Measurements from ENCODE around the gene VCP. TPM values are rescaled to one million over a fixed set of nuclear protein-coding genes. Genes with fewer than 3 reads are reported as not detected.
A peak's percentile ranks its signal among the peaks of the same experiment; 100 is the strongest.

Gene VCP
- total and polyA plus RNA-seq, 9 of the 15 experiments (the other 6 are each of a cell fraction or from before 2014, with no cell fraction given), result 7.1 to 257 (median 199) TPM

DNA sequence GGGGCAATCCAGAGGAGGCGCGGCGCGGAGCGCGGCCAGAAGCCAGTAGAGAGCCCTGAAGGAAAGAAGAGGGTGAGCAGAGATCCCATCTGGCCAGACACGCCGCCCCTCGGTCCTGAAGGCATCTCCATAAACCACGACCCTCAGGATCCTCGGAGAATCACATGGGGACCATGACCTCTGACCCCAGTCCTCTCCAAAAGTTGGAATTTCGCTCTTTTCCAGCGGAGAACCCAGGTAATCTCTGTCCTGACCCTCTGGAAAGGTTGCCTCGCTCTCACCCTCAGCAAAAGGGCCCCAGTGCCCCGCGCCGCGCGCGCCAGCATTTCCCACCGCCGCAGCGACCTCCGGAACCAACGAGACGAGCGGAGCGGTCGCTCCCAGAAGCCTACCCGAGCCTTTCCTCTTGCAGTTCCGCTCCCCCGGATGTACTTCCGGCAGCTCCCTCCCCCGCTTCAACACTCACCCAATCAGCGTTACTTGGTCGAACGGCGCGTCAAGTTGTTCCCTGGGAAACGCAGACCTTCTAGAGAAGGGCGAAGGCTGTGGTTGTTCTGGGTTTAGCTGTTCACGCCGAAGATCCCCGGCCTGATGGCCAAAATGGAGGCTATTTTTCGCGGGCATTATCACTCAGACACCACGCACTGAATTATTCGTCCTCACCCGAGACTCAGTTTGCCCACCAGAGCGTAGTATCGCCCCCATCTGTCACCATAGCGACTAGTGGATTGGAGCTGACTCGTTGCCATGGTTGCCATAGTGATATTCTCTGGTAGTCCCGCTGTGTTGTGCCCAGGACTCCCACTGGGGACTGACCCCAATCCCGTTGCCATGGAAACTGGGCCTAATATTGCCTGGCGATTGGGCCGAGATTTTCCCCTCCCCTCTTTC is 30.6 kb upstream of the VCP start, which contains the start of gene STOML2 (continued):
- TF ChIP-seq, protein P1, sequence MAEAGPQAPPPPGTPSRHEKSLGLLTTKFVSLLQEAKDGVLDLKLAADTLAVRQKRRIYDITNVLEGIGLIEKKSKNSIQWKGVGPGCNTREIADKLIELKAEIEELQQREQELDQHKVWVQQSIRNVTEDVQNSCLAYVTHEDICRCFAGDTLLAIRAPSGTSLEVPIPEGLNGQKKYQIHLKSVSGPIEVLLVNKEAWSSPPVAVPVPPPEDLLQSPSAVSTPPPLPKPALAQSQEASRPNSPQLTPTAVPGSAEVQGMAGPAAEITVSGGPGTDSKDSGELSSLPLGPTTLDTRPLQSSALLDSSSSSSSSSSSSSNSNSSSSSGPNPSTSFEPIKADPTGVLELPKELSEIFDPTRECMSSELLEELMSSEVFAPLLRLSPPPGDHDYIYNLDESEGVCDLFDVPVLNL (CRISPR knock-in tag; IDR thresholded peaks at IDR 0.05; ENCODE audit: low read depth), result no peak
- TF ChIP-seq POLR3G (IDR thresholded peaks at IDR 0.05; ENCODE audit: extremely low read depth, insufficient read length, insufficient replicate concordance) (no peak), BRD9 (IDR thresholded peaks at IDR 0.05; ENCODE audit: low read depth, partially characterized antibody) (no peak), L3MBTL2 (IDR thresholded peaks at IDR 0.05) (peak; percentile 48), ARID1B (IDR thresholded peaks at IDR 0.05) (0 out of 2 replicates have a peak, but pooled peaks have one; percentile 19), FOSL1 (tag; conservative IDR thresholded peaks at IDR 0.05) (no peak), ZNF766 (CRISPR knock-in tag; conservative IDR thresholded peaks at IDR 0.05) (no peak), MAFG (tag; conservative IDR thresholded peaks at IDR 0.05) (no peak), KLF10 (CRISPR knock-in tag; IDR thresholded peaks at IDR 0.05) (no peak), MXI1 (IDR thresholded peaks at IDR 0.05; ENCODE audit: low read depth, low read length) (peak; percentile 83), TBP (optimal IDR thresholded peaks at IDR 0.05; ENCODE audit: low read depth, low read length) (peak; percentile 84), RBM14 (IDR thresholded peaks at IDR 0.05; ENCODE audit: borderline replicate concordance, insufficient read depth, low read depth, low read length) (no peak), YY1 (IDR thresholded peaks at IDR 0.05; ENCODE audit: borderline replicate concordance in 1 of 3, control insufficient read depth in 1 of 3, extremely low read depth in 1 of 3, insufficient read depth in 3 of 3, insufficient read length in 1 of 3, insufficient replicate concordance in 2 of 3, low read depth in 1 of 3, low read length in 2 of 3) (peak; percentile 41 to 89 (median 84)), SP2 (IDR thresholded peaks at IDR 0.05; ENCODE audit: extremely low read depth, low read depth, low read length, poor library complexity, severe bottlenecking) (peak; percentile 69), NFIC (IDR thresholded peaks at IDR 0.05) (peak; percentile 43; the same call in 1 of the 2 replicates), HMGN3 (IDR thresholded peaks at IDR 0.05; ENCODE audit: borderline replicate concordance, extremely low read depth, insufficient read length, low read depth, low read length) (peak; percentile 38), NCOA6 (IDR thresholded peaks at IDR 0.05) (no peak), CBFA2T2 (conservative IDR thresholded peaks at IDR 0.05) (no peak), FOXJ3 (CRISPR knock-in tag; IDR thresholded peaks at IDR 0.05) (no peak)
- TF ChIP-seq, protein P2, sequence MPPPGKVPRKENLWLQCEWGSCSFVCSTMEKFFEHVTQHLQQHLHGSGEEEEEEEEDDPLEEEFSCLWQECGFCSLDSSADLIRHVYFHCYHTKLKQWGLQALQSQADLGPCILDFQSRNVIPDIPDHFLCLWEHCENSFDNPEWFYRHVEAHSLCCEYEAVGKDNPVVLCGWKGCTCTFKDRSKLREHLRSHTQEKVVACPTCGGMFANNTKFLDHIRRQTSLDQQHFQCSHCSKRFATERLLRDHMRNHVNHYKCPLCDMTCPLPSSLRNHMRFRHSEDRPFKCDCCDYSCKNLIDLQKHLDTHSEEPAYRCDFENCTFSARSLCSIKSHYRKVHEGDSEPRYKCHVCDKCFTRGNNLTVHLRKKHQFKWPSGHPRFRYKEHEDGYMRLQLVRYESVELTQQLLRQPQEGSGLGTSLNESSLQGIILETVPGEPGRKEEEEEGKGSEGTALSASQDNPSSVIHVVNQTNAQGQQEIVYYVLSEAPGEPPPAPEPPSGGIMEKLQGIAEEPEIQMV (tag; conservative IDR thresholded peaks at IDR 0.05; ENCODE audit: low read depth), result no peak
- TF ChIP-seq, protein P3, sequence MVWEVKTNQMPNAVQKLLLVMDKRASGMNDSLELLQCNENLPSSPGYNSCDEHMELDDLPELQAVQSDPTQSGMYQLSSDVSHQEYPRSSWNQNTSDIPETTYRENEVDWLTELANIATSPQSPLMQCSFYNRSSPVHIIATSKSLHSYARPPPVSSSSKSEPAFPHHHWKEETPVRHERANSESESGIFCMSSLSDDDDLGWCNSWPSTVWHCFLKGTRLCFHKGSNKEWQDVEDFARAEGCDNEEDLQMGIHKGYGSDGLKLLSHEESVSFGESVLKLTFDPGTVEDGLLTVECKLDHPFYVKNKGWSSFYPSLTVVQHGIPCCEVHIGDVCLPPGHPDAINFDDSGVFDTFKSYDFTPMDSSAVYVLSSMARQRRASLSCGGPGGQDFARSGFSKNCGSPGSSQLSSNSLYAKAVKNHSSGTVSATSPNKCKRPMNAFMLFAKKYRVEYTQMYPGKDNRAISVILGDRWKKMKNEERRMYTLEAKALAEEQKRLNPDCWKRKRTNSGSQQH (CRISPR knock-in tag; IDR thresholded peaks at IDR 0.05), result no peak
- TF ChIP-seq, protein P4, sequence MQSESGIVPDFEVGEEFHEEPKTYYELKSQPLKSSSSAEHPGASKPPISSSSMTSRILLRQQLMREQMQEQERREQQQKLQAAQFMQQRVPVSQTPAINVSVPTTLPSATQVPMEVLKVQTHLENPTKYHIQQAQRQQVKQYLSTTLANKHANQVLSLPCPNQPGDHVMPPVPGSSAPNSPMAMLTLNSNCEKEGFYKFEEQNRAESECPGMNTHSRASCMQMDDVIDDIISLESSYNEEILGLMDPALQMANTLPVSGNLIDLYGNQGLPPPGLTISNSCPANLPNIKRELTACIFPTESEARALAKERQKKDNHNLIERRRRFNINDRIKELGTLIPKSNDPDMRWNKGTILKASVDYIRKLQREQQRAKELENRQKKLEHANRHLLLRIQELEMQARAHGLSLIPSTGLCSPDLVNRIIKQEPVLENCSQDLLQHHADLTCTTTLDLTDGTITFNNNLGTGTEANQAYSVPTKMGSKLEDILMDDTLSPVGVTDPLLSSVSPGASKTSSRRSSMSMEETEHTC (IDR thresholded peaks at IDR 0.05), result no peak

Data from K562 (cell line).